Measurements from ENCODE around the gene PKM.

PKM gene

GRCh38 chr15:72170691-72171090 lies 60.3 kb downstream of the PKM start:
- H3K27ac ChIP-seq, result no peak overlapping the region
- TF ChIP-seq CTCF (IDR thresholded peaks at IDR 0.05) (no peak), ZFX (IDR thresholded peaks at IDR 0.05; ENCODE audit: borderline replicate concordance) (no peak)

- TF ChIP-seq ZFX (IDR thresholded peaks at IDR 0.05; ENCODE audit: borderline replicate concordance), result no peak
- TF ChIP-seq CTCF (IDR thresholded peaks at IDR 0.05), result no peak
- no peak overlapping the region for H3K27ac ChIP-seq
Measured at GRCh38 chr15:72169921-72170611, 60.9 kb downstream of the PKM start.

- H3K27ac ChIP-seq, result no peak overlapping the region
- TF ChIP-seq CTCF (IDR thresholded peaks at IDR 0.05), result no peak
- no peak for TF ChIP-seq ZFX (IDR thresholded peaks at IDR 0.05; ENCODE audit: borderline replicate concordance)
Measured at GRCh38 chr15:72169236-72169920, 61.6 kb downstream of the PKM start.

GRCh38 chr15:72168808-72169190 lies 62.2 kb downstream of the PKM start:
- no peak overlapping the region for H3K27ac ChIP-seq
- TF ChIP-seq CTCF (IDR thresholded peaks at IDR 0.05) (no peak), ZFX (IDR thresholded peaks at IDR 0.05; ENCODE audit: borderline replicate concordance) (no peak)

GRCh38 chr15:72168131-72168807 lies 62.7 kb downstream of the PKM start:
- TF ChIP-seq CTCF (IDR thresholded peaks at IDR 0.05) (no peak), ZFX (IDR thresholded peaks at IDR 0.05; ENCODE audit: borderline replicate concordance) (no peak)
- H3K27ac ChIP-seq, result no peak overlapping the region

- TF ChIP-seq CTCF (IDR thresholded peaks at IDR 0.05), result no peak
- no peak for TF ChIP-seq ZFX (IDR thresholded peaks at IDR 0.05; ENCODE audit: borderline replicate concordance)
- no peak overlapping the region for H3K27ac ChIP-seq
Measured at GRCh38 chr15:72167445-72167844, 63.5 kb downstream of the PKM start.

All from 22Rv1 (cell line).